NK-92 treated with Interleukin-12 subunit alpha and Interleukin-12 subunit beta, amount 100 ng/mL, for 24 hours (cell line): Measurements from ENCODE around the gene SPSB3.
"Not testable (repeated sequence)": the region's sequence is repeated elsewhere in the genome, so short reads cannot be mapped to it uniquely, and the experiment has no call there.

ENCODE experiments used
- DNase-seq: peaks from one replicate; lab custom pipeline; 2025; lab: John Stamatoyannopoulos, UW

SPSB3 gene

DNA sequence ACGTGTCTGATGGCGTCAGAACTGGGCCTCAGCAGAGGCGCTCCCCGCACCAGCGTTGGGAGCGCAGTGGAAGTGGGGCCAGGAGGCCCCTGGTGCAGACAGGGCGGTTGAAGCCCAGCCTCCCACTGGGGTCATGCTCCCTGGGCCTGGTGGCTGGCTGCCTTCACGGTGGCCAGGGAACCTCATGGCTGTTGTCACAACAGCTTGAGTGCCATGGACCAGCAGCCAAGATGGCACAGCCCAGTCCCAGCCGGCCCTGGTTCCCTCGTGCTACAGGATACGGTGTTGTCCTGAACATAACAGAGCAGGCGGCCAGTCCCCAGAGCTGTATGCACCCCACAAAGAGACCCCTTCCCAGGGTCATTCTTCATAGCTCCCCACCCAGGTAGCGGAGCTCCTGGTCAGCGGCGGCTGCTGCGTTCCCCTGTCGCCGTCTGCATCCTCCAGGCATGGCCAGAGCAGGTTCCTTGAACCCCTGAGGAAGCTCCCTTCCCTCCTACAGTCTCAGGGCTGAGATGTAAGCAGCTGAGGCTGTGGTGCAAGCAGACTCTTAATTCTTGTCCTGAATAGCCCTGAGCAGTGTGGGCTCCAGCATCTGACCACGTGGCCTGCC is 40.7 kb downstream of the SPSB3 start:
- no peak for DNase-seq

DNA sequence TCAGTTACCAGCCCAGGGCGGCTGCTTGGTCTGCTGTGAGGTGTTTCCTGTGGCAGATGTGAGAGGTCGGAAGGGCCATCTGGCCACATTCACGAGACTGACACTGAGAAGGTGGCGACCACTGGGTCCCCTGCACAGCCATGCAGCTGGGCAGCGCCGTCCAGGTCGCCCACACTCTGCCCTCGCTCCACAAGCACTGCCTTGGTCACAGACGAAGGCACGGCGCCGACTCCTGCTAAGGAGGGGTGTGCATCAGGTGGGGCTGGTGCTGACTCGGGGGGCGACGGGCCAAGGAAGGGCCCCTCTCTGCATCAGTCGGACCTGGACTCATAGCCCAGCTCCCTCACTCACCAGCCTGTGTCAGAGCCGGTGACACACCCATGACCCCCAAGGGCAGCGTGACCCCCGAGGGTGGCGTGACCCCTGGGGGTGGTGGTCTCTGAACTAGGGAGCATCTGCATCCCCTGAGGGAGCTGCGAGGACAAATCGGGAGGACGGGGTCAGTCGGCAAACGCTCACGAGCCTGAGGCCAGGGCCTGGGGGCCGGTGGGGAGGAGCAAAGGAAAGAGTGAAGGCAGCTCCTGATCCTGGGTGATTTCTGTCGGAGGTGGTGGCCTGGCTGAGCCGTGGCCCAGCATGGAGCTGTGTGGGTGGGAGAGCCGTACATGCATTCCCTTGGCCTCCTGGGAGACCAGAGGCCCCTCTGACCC is 41.4 kb downstream of the SPSB3 start:
- no peak for DNase-seq

DNA sequence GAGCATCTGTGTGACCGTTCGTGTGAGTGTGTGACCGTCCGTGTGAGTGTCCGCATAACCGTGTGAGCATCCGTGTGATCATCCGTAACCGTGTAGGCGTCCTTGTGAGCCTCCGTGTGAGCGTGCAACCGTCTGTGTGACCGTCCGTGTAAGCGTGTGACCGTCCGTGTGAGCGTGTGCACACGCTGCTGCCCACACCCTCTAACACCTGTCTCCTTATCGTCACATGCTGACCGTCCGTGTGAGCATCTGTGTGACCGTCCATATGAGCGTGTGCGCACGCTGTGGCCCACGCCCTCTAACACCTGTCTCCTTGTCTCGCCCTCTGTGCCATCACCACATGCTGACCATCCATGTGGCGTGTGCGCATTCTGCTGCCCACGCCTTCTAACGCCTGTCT is 42.1 kb downstream of the SPSB3 start:
- no peak for DNase-seq

DNA sequence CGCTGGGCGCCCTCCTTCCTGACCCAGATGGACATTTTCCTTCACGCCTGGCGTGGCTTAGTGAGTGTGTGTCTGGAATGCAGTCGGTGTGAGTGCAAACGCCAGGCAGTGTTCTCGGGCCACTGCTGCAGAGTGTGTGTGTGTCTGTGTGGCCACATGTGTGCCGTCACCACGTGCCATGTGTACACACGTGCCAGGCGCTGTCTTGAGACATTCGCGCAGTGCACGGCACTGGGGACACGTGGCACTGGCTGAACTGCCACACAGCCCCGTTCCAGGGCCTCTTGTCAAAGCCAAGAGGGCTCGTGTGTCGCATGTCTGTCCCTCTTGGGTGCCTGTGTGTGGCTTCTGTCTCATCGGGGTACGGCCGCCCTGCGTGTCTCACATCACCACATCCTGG is 47.6 kb downstream of the SPSB3 start:
- no peak for DNase-seq

DNA sequence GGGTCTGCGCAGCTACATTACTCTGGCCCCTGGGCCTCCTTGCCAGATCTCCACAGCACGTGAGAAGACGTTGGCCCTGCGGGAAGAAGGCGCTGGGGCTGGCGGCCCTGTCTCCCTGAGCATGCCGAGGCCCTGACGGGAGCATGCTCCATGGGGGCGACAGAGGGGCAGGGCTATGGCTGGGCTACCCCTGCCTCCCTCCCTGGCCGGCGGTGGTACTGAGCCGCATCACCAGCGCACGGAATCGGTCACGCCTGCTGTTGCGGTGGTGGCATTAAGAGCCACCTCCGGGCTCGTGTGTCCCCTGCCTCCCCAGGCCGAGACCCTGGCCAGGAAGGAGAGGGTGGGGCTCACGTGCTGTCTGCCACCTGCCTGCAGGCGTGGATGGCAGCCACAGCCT is 48.2 kb downstream of the SPSB3 start:
- no peak for DNase-seq

DNA sequence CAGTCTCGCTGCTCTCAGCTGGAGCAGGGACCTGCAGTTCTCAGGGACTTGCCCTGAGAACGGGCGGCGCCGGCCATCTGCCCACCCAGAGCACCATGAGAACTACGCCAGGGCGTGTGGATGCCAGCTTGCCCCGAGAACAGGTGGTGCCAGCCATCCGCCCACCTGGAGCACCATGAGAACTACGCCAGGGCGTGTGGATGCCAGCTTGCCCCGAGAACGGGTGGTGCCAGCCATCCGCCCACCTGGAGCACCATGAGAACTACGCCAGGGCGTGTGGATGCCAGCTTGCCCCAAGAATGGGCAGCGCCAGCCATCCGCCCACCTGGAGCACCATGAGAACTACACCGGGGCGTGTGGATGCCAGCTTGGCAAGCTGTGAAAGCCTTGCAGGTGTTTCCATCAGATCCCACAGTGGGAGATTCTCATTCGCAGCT is 49.8 kb downstream of the SPSB3 start:
- not testable (repeated sequence) for DNase-seq

DNA sequence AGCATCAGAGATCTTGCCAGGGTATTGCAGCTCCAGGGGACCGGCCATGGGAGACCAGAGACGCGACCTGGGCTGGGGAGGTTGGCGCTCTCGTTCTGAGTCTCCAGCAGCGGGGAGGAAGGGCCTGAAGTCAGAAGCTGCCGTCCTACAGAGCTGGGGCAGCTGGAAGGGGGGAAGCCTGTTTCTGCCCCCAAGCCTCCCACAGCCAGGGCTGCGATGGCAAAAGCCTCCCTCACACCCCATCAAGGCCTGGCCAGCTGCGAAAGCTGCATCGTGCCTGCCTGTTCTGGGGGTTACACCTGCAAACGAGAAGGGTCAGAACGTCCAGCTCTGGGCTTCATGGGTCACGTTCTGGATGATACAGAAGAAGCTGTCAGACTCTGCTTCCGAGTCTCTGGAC is 50.3 kb downstream of the SPSB3 start:
- no peak for DNase-seq

DNA sequence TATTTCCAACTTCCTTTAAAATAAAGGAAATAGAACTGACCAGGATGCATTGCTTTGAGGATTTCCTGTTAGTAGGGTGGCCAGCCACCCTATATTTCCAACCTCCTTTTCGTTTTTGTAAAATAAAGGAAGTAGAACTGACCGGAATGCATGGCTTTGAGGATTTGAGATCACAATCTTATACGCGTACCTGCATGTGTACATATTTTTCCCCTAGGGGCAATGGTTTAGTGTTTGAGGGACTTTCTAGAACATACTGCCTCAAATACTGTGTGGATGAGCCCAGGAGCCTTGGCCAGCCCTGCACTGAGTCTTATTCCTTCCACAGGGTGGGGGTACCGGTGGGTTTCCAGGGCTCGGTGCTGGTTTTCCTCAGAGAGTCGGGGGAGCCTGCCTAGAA is 50.8 kb downstream of the SPSB3 start:
- DNase-seq: no peak

DNA sequence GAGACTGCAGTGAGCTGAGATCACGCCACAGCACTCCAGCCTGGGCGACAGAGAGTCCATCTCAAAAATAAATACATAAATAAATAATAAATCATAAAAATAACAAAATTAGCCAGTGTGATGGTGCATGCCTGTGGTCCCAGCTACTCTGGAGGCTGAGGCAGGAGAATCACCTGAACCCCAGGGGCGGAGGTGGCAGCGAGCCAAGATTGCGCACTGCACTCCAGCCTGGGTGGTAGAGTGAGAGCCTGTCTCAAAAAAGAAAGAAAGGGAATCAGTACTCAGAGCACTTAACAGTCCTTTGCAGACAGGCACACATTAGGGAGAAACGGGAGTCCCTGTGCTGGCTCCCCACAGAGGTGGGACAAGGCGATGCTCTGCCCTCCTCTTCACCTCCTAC is 51.3 kb downstream of the SPSB3 start:
- DNase-seq: no peak

DNA sequence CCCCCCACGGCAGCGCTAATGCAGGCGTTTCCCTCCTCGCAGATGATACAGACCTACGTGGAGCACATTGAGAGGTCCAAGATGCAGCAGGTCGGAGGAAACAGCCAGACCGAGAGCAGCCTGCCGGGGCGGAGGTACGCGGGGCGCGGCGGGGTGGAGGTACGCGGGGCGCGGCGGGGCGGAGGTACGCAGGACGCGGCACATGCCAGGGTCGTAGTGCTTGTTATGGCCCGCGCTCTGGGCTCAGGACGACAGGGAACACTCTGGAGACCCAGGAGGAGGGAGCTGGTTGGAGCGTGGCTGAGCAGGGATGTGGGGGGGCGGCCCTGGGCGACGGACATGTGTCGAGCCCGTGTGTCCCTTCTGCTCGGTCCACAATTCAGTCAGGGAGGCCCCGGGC is 52.9 kb downstream of the SPSB3 start:
- DNase-seq: no peak

DNA sequence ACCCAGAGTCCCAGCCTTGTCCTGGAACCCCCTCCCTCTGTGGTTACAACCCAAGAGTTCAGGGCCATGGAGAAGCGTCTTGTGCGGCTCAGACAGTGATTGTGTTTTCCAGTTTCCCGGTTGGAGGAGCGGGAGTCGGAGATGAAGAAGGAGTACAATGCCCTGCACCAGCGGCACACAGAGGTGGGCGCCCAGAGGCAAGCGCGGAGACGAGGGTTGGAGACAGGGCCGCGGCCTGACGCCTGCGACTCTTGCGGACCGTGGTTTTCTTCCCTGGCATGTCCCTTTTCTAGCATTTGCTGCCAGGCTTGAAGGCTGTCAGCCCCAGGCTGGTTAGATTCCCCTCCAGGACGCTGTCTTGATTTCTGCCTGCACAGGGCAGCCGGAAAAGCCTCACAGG is 53.3 kb downstream of the SPSB3 start:
- no peak for DNase-seq

DNA sequence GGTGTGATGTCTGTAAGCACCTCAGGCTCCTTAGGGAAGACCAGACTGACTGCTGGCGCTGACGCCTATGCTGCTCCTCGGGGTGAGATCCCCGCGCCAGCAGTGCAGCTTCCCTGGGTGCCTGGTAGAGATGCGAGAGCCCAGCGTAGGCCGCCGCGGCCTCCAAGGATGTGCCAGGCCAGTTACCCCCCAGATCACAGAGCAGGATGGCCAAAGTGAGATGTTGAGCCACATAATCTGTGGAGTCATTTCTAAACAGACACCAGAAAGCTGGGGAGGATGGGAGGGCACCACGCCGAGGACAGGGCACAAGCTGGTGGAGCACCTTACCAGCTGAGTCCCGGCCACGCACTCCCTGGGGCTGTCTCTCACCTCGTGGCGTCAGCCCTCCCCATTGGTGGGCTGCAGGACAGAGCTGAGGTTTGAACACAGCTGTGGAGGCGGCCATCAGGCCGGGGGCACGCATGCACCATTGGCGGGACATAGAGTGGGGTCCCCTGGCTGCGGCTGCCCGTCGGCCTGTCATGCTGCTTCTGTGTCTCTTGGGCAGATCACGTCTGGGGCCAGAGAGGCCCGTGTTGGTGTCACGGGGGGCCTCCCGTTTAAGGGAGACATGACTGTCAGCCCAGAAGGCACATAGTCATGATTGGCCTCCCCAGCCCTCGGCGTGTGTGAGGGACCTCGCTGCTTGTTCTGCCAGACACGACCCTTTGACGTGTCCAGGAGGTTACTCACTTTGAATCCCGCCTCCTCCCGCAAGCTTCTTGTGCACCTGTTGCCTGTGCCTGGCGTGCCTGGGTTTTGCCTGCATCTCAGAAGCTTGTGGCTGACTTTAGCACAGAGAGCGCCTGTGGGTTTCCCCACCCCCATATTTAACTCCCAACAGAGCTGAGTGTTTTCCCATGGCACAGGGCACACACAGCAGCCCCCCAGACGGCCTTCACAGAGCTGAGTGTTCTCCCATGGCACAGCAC is 54.4 kb downstream of the SPSB3 start:
- no peak for DNase-seq
